Left hindlimb (tissue), 1 donor: ENCODE results near the gene PCDHA10.
"Not testable (repeated sequence)": the region's sequence is repeated elsewhere in the genome, so short reads cannot be mapped to it uniquely, and the experiment has no call there.

ENCODE experiments used
- DNase-seq: peaks from one replicate; pipeline ENCODE4 v3.0.0-alpha.2; 2018

Gene PCDHA10, protein sequence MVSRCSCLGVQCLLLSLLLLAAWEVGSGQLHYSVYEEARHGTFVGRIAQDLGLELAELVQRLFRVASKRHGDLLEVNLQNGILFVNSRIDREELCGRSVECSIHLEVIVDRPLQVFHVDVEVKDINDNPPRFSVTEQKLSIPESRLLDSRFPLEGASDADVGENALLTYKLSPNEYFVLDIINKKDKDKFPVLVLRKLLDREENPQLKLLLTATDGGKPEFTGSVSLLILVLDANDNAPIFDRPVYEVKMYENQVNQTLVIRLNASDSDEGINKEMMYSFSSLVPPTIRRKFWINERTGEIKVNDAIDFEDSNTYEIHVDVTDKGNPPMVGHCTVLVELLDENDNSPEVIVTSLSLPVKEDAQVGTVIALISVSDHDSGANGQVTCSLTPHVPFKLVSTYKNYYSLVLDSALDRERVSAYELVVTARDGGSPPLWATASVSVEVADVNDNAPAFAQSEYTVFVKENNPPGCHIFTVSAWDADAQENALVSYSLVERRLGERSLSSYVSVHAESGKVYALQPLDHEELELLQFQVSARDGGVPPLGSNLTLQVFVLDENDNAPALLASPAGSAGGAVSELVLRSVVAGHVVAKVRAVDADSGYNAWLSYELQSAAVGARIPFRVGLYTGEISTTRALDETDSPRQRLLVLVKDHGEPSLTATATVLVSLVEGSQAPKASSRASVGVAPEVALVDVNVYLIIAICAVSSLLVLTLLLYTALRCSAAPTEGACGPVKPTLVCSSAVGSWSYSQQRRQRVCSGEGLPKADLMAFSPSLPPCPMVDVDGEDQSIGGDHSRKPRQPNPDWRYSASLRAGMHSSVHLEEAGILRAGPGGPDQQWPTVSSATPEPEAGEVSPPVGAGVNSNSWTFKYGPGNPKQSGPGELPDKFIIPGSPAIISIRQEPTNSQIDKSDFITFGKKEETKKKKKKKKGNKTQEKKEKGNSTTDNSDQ

GRCh38 chr5:140855772-140856674 lies at the start of gene PCDHA10:
TSS of gene PCDHA10 (plus strand) at chr5:140855897. CDS start at chr5:140856049, 152 bp downstream.
- no peak for DNase-seq

- DNase-seq: no peak
Observed at GRCh38 chr5:140806834-140807775, 48.6 kb upstream of the PCDHA10 start, which contains the start of gene PCDHA4. TSS of gene PCDHA4 (plus strand) at chr5:140807068.

GRCh38 chr5:140808241-140808888 lies 47.3 kb upstream of the PCDHA10 start:
- DNase-seq: not testable (repeated sequence)

DNA sequence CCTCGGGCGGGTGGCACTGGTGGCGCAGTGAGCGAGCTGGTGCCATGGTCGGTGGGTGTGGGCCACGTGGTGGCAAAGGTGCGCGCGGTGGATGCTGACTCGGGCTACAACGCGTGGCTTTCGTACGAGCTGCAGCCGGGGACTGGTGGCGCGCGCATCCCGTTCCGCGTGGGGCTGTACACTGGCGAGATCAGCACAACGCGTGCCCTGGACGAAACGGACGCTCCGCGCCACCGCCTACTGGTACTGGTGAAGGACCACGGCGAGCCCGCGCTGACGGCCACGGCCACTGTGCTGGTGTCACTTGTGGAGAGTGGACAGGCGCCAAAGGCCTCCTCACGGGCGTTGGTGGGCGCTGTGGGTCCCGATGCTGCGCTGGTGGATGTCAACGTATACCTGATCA lies 46.8 kb upstream of the PCDHA10 start:
- DNase-seq: no peak

GRCh38 chr5:140821375-140822280 lies 34.1 kb upstream of the PCDHA10 start, which contains the start of gene PCDHA5:
TSS of gene PCDHA5 (plus strand) at chr5:140821613.
- no peak for DNase-seq

- no peak for DNase-seq
Observed at GRCh38 chr5:140822281-140822629, 33.4 kb upstream of the PCDHA10 start.

DNA sequence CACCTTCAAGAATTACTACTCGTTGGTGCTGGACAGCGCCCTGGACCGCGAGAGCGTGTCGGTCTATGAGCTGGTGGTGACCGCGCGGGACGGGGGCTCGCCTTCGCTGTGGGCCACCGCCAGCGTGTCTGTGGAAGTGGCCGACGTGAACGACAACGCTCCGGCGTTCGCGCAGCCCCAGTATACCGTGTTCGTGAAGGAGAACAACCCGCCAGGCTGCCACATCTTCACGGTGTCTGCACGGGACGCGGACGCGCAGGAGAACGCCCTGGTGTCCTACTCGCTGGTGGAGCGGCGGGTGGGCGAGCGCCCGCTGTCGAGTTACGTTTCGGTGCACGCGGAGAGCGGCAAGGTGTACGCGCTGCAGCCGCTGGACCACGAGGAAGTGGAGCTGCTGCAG lies 32.7 kb upstream of the PCDHA10 start:
- DNase-seq: not testable (repeated sequence)

- DNase-seq: no peak
Observed at GRCh38 chr5:140823475-140823874, 32.2 kb upstream of the PCDHA10 start.

GRCh38 chr5:140827704-140828361 lies 27.9 kb upstream of the PCDHA10 start, which contains the start of gene PCDHA6:
TSS of gene PCDHA6 (plus strand) at chr5:140827960. CDS start at chr5:140828092, 132 bp downstream.
- DNase-seq: no peak

- no peak for DNase-seq
Observed at GRCh38 chr5:140828362-140828737, 27.3 kb upstream of the PCDHA10 start.

GRCh38 chr5:140829511-140830501 lies 25.9 kb upstream of the PCDHA10 start:
- DNase-seq: not testable (repeated sequence)

DNA sequence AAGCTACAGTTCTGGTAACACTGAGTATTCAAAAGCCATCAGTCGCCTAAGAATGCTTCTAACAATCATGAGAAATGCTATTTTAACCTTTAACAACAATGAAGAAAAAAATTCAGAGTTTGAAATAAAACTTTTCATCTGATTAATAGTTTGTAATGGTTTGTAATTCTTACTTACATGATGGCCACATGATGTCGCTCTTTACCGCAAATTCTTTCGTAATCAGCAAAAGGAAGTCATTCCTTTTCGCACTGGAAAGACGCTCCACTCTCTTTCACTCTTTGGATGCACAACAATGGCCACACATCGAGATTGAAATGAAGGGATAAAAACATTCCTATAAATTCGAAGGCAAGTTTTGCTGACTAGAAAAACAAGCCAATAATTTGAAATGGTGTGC lies 21.7 kb upstream of the PCDHA10 start, which contains the start of gene PCDHA7:
TSS of gene PCDHA7 (plus strand) at position 277 of the 400 bp plus-strand sequence. CDS start at position 392, 115 bp downstream.
- no peak for DNase-seq

- DNase-seq: not testable (repeated sequence)
Observed at GRCh38 chr5:140834439-140835008, 21.2 kb upstream of the PCDHA10 start.

DNA sequence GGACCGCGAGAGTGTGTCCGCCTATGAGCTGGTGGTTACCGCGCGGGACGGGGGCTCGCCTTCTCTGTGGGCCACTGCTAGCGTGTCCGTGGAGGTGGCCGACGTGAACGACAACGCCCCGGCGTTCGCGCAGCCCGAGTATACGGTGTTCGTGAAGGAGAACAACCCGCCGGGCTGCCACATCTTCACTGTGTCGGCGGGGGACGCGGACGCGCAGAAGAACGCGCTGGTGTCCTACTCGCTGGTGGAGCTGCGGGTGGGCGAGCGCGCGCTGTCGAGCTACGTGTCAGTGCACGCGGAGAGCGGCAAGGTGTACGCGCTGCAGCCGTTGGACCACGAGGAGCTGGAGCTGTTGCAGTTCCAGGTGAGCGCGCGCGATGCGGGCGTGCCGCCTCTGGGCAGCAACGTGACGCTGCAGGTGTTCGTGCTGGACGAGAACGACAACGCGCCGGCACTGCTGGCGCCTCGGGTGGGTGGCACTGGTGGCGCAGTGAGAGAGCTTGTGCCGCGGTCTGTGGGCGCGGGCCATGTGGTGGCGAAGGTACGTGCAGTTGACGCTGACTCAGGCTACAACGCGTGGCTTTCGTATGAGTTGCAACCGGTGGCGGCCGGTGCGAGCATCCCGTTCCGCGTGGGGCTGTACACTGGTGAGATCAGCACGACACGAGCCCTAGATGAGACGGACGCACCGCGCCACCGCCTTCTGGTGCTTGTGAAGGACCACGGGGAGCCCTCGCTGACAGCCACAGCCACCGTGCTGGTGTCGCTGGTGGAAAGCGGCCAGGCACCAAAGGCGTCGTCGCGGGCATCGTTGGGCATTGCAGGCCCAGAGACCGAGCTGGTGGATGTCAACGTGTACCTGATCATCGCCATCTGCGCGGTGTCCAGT lies 19.8 kb upstream of the PCDHA10 start:
- DNase-seq: no peak

DNA sequence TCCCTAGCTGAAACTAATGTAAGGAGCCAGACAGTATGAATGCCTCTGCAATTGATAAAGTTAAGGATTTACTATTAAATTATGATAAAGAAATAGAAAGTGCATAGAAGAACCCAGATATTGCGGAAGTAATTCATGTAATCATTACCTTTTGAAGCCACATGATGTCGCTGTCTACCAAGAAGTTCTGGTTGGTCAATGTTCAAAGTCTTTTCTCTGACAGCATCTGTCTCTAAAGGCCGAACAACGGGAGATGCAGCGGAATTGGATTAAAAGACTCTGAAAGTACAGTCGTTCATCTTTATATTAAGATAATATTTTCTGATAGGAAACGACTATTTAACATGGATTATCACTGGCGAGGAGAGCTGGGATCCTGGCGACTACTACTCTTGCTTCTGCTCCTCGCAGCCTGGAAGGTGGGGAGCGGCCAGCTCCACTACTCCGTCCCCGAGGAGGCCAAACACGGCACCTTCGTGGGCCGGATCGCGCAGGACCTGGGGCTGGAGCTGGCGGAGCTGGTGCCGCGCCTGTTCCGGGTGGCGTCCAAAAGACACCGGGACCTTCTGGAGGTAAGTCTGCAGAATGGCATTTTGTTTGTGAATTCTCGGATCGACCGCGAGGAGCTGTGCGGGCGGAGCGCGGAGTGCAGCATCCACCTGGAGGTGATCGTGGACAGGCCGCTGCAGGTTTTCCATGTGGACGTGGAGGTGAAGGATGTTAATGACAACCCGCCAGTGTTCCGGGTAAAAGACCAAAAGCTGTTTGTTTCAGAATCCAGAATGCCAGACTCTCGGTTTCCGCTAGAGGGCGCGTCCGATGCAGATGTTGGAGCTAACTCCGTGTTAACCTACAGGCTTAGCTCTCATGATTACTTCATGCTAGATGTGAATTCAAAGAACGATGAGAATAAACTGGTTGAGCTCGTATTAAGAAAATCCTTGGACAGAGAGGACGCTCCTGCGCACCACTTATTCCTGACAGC lies 14.4 kb upstream of the PCDHA10 start, which contains the start of gene PCDHA8:
TSS of gene PCDHA8 (plus strand) at position 210 of the 985 bp plus-strand sequence. CDS start at position 345, 135 bp downstream.
- no peak for DNase-seq
